SH-SY5Y (cell line): Measurements from ENCODE around the gene TMEM158.
A peak's percentile ranks its signal among the peaks of the same experiment; 100 is the strongest.

ENCODE experiments used
- GATA2 ChIP-seq: IDR thresholded peaks from 2 replicates; pipeline ENCODE4 v1.6.1; 2011; ENCODE audit warnings: mild to moderate bottlenecking, low read depth, low read length
- GATA3 ChIP-seq: IDR thresholded peaks from 2 replicates; pipeline ENCODE4 v1.6.1; 2011; ENCODE audit warnings: low read depth, mild to moderate bottlenecking, low read length, moderate library complexity

TMEM158 gene

DNA sequence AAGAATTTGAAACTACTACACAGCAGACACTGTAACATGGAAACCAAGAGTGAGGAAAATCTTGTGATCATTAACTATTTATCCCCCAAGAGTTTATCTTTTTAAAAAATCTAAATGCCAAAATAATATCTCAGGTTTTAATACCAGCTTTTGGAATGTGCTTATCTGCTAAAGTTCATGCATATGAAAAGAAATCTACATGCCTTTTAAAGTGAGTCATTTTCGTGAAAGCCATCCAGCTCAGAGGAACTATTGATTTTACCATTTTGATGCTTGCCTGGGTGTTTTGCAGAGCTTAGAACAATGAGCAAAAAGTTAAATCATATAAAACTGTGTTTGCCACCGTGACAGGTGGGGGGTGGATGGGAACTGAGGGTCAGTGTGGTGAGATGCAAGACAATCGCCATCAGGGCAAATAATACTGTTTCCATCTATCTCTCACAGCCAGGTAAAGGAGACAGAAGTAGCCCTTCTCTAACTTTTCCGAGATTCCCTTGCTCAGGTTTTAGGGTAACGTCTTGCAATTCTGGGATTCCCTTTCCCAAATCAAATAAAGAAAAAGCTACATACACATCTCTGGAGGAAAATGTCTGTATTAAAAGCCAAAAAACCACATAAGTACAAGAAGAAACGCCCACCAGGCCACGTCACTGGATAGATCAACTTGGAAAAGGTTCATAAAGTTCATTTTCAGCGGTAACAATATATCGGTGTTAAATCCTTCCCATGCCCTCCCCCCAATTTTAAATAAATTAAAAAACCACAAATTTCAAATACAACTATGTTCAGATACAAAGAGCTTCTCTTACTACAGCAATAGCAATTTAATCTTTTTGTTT lies 2.0 kb downstream of the TMEM158 start:
- TF ChIP-seq GATA2 (no peak), GATA3 (no peak)

DNA sequence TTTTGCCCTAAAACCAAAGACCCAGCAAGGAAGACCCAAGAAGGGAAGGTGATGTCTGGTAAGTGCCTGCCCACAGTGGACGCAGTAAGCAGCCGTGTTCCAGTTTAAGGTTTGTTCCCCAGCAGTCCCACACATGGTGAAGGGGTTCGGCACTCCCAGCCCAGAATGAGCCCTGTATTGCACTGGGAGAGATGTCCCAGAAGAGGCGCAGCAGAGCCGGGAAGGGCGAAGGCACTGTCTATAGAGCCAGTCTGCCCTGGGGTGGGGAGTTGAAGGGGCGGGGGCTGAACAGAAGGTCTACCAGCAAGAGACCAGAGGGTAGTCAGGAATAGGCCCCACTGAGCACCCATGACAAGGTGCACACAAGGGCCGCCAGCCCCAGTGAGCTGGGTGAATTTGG lies 6.4 kb downstream of the TMEM158 start:
- TF ChIP-seq GATA2 (no peak), GATA3 (no peak)

DNA sequence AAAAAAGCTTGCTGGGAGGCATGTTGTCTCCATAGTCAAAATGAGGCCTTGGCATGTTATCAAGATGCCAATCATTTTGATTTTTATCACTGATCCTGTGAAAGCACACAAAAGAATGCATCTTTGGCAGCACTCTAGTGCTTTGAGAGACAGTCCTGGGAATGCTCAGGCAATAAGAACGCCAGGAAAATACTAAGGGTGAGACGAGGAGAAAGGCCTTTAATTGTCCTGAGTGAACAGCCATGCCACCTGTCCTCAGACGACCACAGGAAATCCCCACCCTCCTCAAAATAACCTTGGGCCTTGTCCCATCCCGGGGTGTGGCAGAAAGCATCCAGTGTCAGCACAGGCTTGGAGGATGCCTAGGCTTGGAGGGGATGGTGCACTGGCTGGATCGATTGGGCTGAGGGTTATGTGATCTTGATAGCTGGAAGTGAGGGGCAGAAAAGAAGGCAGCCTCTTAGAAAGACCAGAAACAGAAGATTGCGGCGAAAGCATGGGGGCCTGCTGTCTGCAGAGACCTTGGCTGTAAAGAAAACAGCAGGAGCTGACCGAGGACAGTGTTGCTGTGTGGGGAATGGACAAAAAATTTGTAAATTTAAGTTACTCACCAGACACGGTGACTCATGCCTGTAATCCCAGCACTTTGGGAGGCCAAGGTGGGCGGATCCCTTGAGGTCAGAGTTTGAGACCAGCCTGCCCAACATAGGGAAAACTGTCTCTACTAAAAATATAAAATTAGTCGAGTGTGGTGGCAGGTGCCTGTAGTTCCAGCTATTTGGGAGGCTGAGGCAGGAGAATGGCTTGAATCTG lies 7.3 kb downstream of the TMEM158 start:
- TF ChIP-seq GATA3 (no peak), GATA2 (no peak)

GRCh38 chr3:45216021-45216609 lies 10.0 kb downstream of the TMEM158 start:
- TF ChIP-seq GATA2 (peak; percentile 59; the same call in 1 of the 2 replicates), GATA3 (peak; percentile 34; the same call in 1 of the 2 replicates)

DNA sequence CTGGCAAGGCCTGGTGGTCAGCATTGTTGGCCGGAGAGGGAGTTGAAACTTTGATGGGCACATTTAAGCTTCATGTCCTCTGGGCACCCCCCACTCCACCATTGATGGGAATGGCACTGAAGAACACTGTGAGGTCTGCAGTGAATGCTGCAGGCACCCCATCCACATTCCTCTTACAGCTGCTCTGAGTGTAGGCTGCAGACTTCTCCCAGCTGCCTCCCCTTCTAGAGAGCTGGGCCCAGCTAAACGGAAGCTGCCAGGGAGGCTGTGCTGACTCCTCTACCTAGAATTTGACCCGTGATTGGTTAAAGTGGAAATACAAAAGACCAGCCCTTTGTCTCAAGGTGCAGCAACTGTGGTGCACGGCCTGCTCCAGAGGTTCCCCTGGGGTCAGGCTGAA lies 10.6 kb downstream of the TMEM158 start:
- no peak for TF ChIP-seq GATA2
- no peak for TF ChIP-seq GATA3

GRCh38 chr3:45214061-45214680 lies 11.9 kb downstream of the TMEM158 start:
- TF ChIP-seq GATA2 (no peak), GATA3 (no peak)

- no peak for TF ChIP-seq GATA2
- TF ChIP-seq GATA3 = no peak
Measured at GRCh38 chr3:45212095-45212468, 14.0 kb downstream of the TMEM158 start.

- TF ChIP-seq GATA2 (no peak), GATA3 (no peak)
Measured at GRCh38 chr3:45211466-45212094, 14.5 kb downstream of the TMEM158 start.

DNA sequence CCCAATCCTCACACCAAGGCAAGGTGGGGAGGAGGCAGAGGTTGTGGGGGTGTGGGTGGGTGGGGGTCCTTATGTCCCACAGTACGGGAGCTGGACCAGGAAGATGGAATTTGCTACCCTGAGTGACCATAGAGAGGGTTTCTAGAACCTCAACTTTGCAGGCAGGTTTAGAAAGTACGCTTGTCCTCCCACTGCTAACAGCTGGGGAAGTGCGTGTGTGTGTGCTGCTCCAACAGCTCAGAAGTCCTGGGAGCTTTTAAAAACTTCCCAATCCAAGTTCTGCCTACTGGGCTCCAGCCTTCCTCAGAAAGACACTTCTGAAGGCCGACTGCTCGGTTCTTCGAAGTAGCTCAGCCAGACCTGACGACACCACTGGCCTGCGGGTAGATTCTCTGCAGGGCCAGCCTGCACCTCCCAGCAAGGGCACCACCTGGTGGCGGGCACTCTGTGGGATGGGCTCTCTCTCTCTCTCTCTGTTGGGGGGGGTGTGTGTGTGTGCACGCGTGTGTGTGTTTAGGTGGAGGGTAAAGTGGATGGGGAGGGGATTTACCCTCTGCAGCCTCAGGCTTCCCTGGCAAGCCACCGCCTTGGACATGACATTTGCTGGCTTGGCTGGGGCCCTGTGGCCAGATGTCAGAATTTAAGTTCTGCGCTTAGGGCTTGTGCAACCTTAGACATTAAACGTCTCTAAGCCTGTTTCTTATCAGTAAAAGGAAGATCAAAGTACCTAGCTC lies 15.6 kb downstream of the TMEM158 start:
- TF ChIP-seq GATA2 = no peak
- TF ChIP-seq GATA3 = no peak

DNA sequence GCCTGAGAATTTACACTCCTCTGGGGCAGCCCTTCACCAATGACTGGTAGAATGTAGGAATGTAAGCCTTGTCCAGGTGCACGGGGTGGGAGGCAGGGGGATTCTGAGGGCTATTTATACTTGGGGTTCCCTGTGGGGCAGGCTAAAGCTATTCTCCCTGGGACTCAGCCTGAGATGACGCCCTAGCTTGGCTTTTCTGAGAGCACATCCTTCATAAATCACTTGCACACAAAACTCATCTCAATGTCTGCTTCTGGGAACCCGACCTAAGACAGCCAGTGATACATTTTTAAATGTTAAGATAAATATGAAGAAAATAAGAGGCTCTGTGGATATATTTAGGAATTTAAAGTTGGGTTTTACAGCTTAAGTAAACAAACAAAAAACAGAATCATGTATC lies 16.6 kb downstream of the TMEM158 start:
- TF ChIP-seq GATA3 (no peak), GATA2 (no peak)

DNA sequence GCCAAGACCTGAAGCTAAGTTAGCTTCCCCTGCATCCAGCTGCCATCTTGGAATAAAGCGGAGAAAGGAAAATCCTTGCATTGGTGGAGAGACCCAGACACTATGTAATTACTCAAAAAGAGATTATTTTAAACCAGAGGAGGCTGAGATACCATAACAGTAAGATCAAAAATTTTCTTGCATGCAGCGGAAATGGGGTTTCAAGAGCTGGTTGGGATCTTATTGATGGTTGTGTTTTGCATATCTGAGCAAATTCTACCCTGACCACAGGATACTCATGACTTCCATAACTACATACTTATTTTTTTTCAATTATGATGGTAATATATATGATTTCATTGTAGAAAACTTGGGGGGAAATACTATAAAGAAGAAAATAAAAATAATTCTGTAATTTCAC lies 17.5 kb downstream of the TMEM158 start:
- TF ChIP-seq GATA2 = no peak
- TF ChIP-seq GATA3 = no peak

GRCh38 chr3:45207446-45207845 lies 18.6 kb downstream of the TMEM158 start:
- no peak for TF ChIP-seq GATA3
- no peak for TF ChIP-seq GATA2

DNA sequence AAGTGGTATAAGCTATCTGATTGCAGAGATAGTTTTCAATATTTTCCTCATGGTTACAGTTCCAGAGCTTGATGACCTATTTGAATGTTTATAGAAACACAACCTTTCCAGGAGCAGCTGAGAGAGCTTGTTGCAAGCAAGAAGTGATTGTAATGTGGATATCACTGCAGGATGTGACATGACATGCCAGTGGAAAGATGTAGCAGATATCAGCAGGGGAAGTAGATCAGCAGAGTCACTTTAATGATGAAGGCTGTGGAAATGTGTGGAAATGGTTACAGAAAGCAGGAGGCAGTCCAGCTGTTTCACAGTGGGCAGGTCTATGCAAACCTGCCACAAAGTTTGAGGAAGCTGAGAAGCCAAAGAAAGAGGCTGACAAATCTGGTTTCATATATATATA lies 21.0 kb downstream of the TMEM158 start:
- TF ChIP-seq GATA3 = no peak
- no peak for TF ChIP-seq GATA2

- TF ChIP-seq GATA3 (no peak), GATA2 (no peak)
Measured at GRCh38 chr3:45204136-45204535, 22.0 kb downstream of the TMEM158 start.
